ENCODE data around the gene KDM2B. TPM values are rescaled to one million over a fixed set of nuclear protein-coding genes. Genes with fewer than 3 reads are reported as not detected.

The KDM2B gene
- total and polyA plus RNA-seq, 2 of the 8 experiments (the other 6 are each of a cell fraction or from before 2014, with no cell fraction given) = 111 to 162 TPM

GRCh38 chr12:121578230-121579189 lies 2.3 kb downstream of the KDM2B start (continued):
- TF ChIP-seq POU5F1 (IDR thresholded peaks at IDR 0.05; ENCODE audit: low read depth, low read length) = no peak
- no peak for TF ChIP-seq NRF1 (IDR thresholded peaks at IDR 0.05; ENCODE audit: low read depth, low read length)
- TF ChIP-seq KDM1A (IDR thresholded peaks at IDR 0.05; ENCODE audit: borderline replicate concordance, low read length) = no peak
- no peak for TF ChIP-seq YY1 (IDR thresholded peaks at IDR 0.05; ENCODE audit: low read depth, low read length)
- TF ChIP-seq RFX5 (IDR thresholded peaks at IDR 0.05; ENCODE audit: borderline replicate concordance, low read depth, low read length) = no peak
- TF ChIP-seq MAX (IDR thresholded peaks at IDR 0.05) = peak; percentile 88
- TF ChIP-seq, protein P1, sequence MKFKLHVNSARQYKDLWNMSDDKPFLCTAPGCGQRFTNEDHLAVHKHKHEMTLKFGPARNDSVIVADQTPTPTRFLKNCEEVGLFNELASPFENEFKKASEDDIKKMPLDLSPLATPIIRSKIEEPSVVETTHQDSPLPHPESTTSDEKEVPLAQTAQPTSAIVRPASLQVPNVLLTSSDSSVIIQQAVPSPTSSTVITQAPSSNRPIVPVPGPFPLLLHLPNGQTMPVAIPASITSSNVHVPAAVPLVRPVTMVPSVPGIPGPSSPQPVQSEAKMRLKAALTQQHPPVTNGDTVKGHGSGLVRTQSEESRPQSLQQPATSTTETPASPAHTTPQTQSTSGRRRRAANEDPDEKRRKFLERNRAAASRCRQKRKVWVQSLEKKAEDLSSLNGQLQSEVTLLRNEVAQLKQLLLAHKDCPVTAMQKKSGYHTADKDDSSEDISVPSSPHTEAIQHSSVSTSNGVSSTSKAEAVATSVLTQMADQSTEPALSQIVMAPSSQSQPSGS (IDR thresholded peaks at IDR 0.05; ENCODE audit: low read length) = no peak
- TF ChIP-seq, protein P2, sequence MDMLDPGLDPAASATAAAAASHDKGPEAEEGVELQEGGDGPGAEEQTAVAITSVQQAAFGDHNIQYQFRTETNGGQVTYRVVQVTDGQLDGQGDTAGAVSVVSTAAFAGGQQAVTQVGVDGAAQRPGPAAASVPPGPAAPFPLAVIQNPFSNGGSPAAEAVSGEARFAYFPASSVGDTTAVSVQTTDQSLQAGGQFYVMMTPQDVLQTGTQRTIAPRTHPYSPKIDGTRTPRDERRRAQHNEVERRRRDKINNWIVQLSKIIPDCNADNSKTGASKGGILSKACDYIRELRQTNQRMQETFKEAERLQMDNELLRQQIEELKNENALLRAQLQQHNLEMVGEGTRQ (IDR thresholded peaks at IDR 0.05; ENCODE audit: low read length) = no peak
- TF ChIP-seq ASH2L (IDR thresholded peaks at IDR 0.05; ENCODE audit: low read length) = no peak
- TF ChIP-seq JUND (IDR thresholded peaks at IDR 0.05; ENCODE audit: low read length) = no peak
- TF ChIP-seq TAF7 (optimal IDR thresholded peaks at IDR 0.05; ENCODE audit: borderline replicate concordance, low read depth, low read length) = no peak
- TF ChIP-seq CHD2 (IDR thresholded peaks at IDR 0.05; ENCODE audit: low read length) = no peak
- no peak for TF ChIP-seq SRF (IDR thresholded peaks at IDR 0.05; ENCODE audit: low read depth, low read length)
- peak in 1 of 2 experiments; percentile 14; a peak in 1 of 4 replicates for TF ChIP-seq HDAC2 (IDR thresholded peaks at IDR 0.05; ENCODE audit: borderline replicate concordance in 1 of 2, low read depth in 2 of 2, low read length in 2 of 2)
- peak; percentile 35 for TF ChIP-seq KDM4A (IDR thresholded peaks at IDR 0.05; ENCODE audit: low read depth, low read length, severe bottlenecking)
- peak; percentile 39 for TF ChIP-seq POLR2AphosphoS5 (IDR thresholded peaks at IDR 0.05; ENCODE audit: low read depth, low read length)
- TF ChIP-seq, protein P3, sequence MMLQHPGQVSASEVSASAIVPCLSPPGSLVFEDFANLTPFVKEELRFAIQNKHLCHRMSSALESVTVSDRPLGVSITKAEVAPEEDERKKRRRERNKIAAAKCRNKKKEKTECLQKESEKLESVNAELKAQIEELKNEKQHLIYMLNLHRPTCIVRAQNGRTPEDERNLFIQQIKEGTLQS (IDR thresholded peaks at IDR 0.05; ENCODE audit: insufficient read depth, low read depth, low read length) = no peak
- no peak for TF ChIP-seq CBX5 (IDR thresholded peaks at IDR 0.05; ENCODE audit: low read depth, low read length)
- TF ChIP-seq SIX5 (IDR thresholded peaks at IDR 0.05; ENCODE audit: low read depth, low read length) = no peak
- TF ChIP-seq CBX8 (IDR thresholded peaks at IDR 0.05; ENCODE audit: borderline replicate concordance, low read depth, low read length) = no peak
